Endothelial cell of umbilical vein (primary cell): Measurements from ENCODE around the gene BUB1B.

Source experiments
- CTCF ChIP-seq, 2 donors: IDR thresholded peaks; 1 replicate in 1 of 2; 2 replicates in 1 of 2; pipeline ENCODE4 v1.5.1; 2011; ENCODE audit warnings: low read length in 2 of 2, mild to moderate bottlenecking in 2 of 2, moderate library complexity in 2 of 2, control low read depth in 1 of 2, inconsistent platforms in 1 of 2, low read depth in 1 of 2; ENCODE audit not compliant: insufficient read depth in 1 of 2; ENCODE audit errors: extremely low read depth in 1 of 2
- EZH2 ChIP-seq: IDR thresholded peaks from 2 replicates; pipeline ENCODE4 v1.6.1; 2012; ENCODE audit warnings: borderline replicate concordance, low read depth, mild to moderate bottlenecking, moderate library complexity, low read length, inconsistent platforms; ENCODE audit not compliant: severe bottlenecking
- POLR2A ChIP-seq: IDR thresholded peaks from 2 replicates; pipeline ENCODE4 v1.6.1; 2012; ENCODE audit warnings: low read depth, mild to moderate bottlenecking, control low read depth, low read length
- POLR2AphosphoS5 ChIP-seq: IDR thresholded peaks from 2 replicates; pipeline ENCODE4 v1.6.1; 2012; ENCODE audit warnings: low read depth, mild to moderate bottlenecking, control low read depth, low read length, moderate library complexity; ENCODE audit not compliant: insufficient read depth

- no peak for TF ChIP-seq EZH2
- no peak for TF ChIP-seq POLR2A
- TF ChIP-seq CTCF (IDR thresholded peaks at IDR 0.05; ENCODE audit: extremely low read depth in 1 of 2, insufficient read depth in 1 of 2, low read depth in 1 of 2, low read length in 2 of 2): no peak
- no peak for TF ChIP-seq POLR2AphosphoS5
Observed at GRCh38 chr15:40137303-40138200, 23.3 kb upstream of the BUB1B start.
